ENCODE results near the gene CHPT1. TPM values are rescaled to one million over a fixed set of nuclear protein-coding genes. Genes with fewer than 3 reads are reported as not detected.
"Not testable (repeated sequence)": the region's sequence is repeated elsewhere in the genome, so short reads cannot be mapped to it uniquely, and the experiment has no call there.

Gene CHPT1
- 10 to 100 TPM; 12.6 to 13.1 TPM for total RNA-seq

- DNase-seq (peak; percentile 60), ATAC-seq (peak; percentile 86)
- POLR2A ChIA-PET: no interaction called here
- CTCF ChIA-PET: no interaction called here
- H3K27me3 Mint-ChIP-seq (ENCODE audit: low read depth): peaks cover 3% of the 10 kb centered on the region
- H3K36me3 Mint-ChIP-seq (ENCODE audit: low read depth): no peaks in the 10 kb centered on the region
- peak within 1 kb of the TSS; percentile 84 for H3K27ac Mint-ChIP-seq
- no peaks in the 10 kb centered on the region for H3K9me3 Mint-ChIP-seq (ENCODE audit: insufficient read depth)
- peaks cover 25% of the 10 kb centered on the region for H3K4me1 Mint-ChIP-seq (ENCODE audit: low read depth)
- H3K4me3 Mint-ChIP-seq: peak within 1 kb of the TSS; percentile 86
Observed at GRCh38 chr12:101697197-101697929, at the start of gene CHPT1. Gene CHPT1, plus strand, starts transcription at chr12:101697640. Its CDS starts 222 bp downstream, at chr12:101697862.

- Mint-ChIP-seq H3K27me3 (ENCODE audit: low read depth) (peaks cover 10% of the 10 kb centered on the region), H3K36me3 (ENCODE audit: low read depth) (no peaks in the 10 kb centered on the region), H3K9me3 (ENCODE audit: insufficient read depth) (no peaks in the 10 kb centered on the region), H3K27ac (no peak overlapping the region), H3K4me3 (no peak overlapping the region), H3K4me1 (ENCODE audit: low read depth) (peaks cover under 1% of the 10 kb centered on the region)
- ChIA-PET POLR2A (no interaction called here), CTCF (interaction anchor here (1.0 kb wide), 1 partner anchor 12 kb away, joined by 3 read pairs; no protein-coding TSS in a partner anchor)
- no peak for DNase-seq
- no peak for ATAC-seq
Observed at GRCh38 chr12:101647711-101648110, 49.7 kb upstream of the CHPT1 start.

- Mint-ChIP-seq H3K4me3 (no peak overlapping the region), H3K4me1 (ENCODE audit: low read depth) (no peaks in the 10 kb centered on the region), H3K36me3 (ENCODE audit: low read depth) (no peaks in the 10 kb centered on the region), H3K27ac (no peak overlapping the region), H3K27me3 (ENCODE audit: low read depth) (peaks cover 8% of the 10 kb centered on the region), H3K9me3 (ENCODE audit: insufficient read depth) (no peaks in the 10 kb centered on the region)
- POLR2A ChIA-PET: no interaction called here
- ATAC-seq (no peak), DNase-seq (no peak)
- CTCF ChIA-PET: no interaction called here
Observed at GRCh38 chr12:101648195-101648594, 49.2 kb upstream of the CHPT1 start.

- ATAC-seq (no peak), DNase-seq (no peak)
- Mint-ChIP-seq H3K27me3 (ENCODE audit: low read depth) (peaks cover 15% of the 10 kb centered on the region), H3K4me3 (no peak overlapping the region), H3K4me1 (ENCODE audit: low read depth) (no peaks in the 10 kb centered on the region), H3K36me3 (ENCODE audit: low read depth) (no peaks in the 10 kb centered on the region), H3K27ac (no peak overlapping the region), H3K9me3 (ENCODE audit: insufficient read depth) (no peaks in the 10 kb centered on the region)
- ChIA-PET CTCF (no interaction called here), POLR2A (no interaction called here)
Observed at GRCh38 chr12:101650346-101651117, 46.9 kb upstream of the CHPT1 start.

GRCh38 chr12:101653030-101653429 lies 44.4 kb upstream of the CHPT1 start:
- no peaks in the 10 kb centered on the region for H3K4me1 Mint-ChIP-seq (ENCODE audit: low read depth)
- POLR2A ChIA-PET: no interaction called here
- DNase-seq (no peak), ATAC-seq (no peak)
- no peaks in the 10 kb centered on the region for H3K9me3 Mint-ChIP-seq (ENCODE audit: insufficient read depth)
- H3K4me3 Mint-ChIP-seq: no peak overlapping the region
- H3K27ac Mint-ChIP-seq: no peak overlapping the region
- CTCF ChIA-PET: no interaction called here
- peaks cover 21% of the 10 kb centered on the region for H3K27me3 Mint-ChIP-seq (ENCODE audit: low read depth)
- no peaks in the 10 kb centered on the region for H3K36me3 Mint-ChIP-seq (ENCODE audit: low read depth)

- Mint-ChIP-seq H3K27ac (no peak overlapping the region), H3K4me3 (no peak overlapping the region), H3K4me1 (ENCODE audit: low read depth) (no peaks in the 10 kb centered on the region), H3K9me3 (ENCODE audit: insufficient read depth) (no peaks in the 10 kb centered on the region), H3K27me3 (ENCODE audit: low read depth) (peaks cover 25% of the 10 kb centered on the region), H3K36me3 (ENCODE audit: low read depth) (no peaks in the 10 kb centered on the region)
- ChIA-PET POLR2A (no interaction called here), CTCF (no interaction called here)
- DNase-seq (no peak), ATAC-seq (no peak)
Observed at GRCh38 chr12:101653503-101653902, 43.9 kb upstream of the CHPT1 start.

- H3K4me3 Mint-ChIP-seq: no peak overlapping the region
- no peaks in the 10 kb centered on the region for H3K4me1 Mint-ChIP-seq (ENCODE audit: low read depth)
- ChIA-PET POLR2A (no interaction called here), CTCF (interaction anchor here (1.2 kb wide), 1 partner anchor 15 kb away, joined by 4 read pairs; no protein-coding TSS in a partner anchor)
- no peak for ATAC-seq
- peaks cover 27% of the 10 kb centered on the region for H3K27me3 Mint-ChIP-seq (ENCODE audit: low read depth)
- no peaks in the 10 kb centered on the region for H3K9me3 Mint-ChIP-seq (ENCODE audit: insufficient read depth)
- no peak overlapping the region for H3K27ac Mint-ChIP-seq
- H3K36me3 Mint-ChIP-seq (ENCODE audit: low read depth): no peaks in the 10 kb centered on the region
- DNase-seq: no peak
Observed at GRCh38 chr12:101654442-101654841, 43.0 kb upstream of the CHPT1 start.

- H3K4me3 Mint-ChIP-seq: no peak overlapping the region
- DNase-seq (no peak), ATAC-seq (no peak)
- POLR2A ChIA-PET: no interaction called here
- no peak overlapping the region for H3K27ac Mint-ChIP-seq
- H3K36me3 Mint-ChIP-seq (ENCODE audit: low read depth): no peaks in the 10 kb centered on the region
- peaks cover 27% of the 10 kb centered on the region for H3K27me3 Mint-ChIP-seq (ENCODE audit: low read depth)
- CTCF ChIA-PET: no interaction called here
- H3K9me3 Mint-ChIP-seq (ENCODE audit: insufficient read depth): no peaks in the 10 kb centered on the region
- H3K4me1 Mint-ChIP-seq (ENCODE audit: low read depth): no peaks in the 10 kb centered on the region
Observed at GRCh38 chr12:101655393-101655792, 42.0 kb upstream of the CHPT1 start.

- ATAC-seq, H3K4me3 Mint-ChIP-seq, POLR2A ChIA-PET: not testable (repeated sequence)
Observed at GRCh38 chr12:101660662-101661061, 36.8 kb upstream of the CHPT1 start.

GRCh38 chr12:101663298-101663697 lies 34.1 kb upstream of the CHPT1 start:
- no peak overlapping the region for H3K27ac Mint-ChIP-seq
- H3K36me3 Mint-ChIP-seq (ENCODE audit: low read depth): no peaks in the 10 kb centered on the region
- no peak for ATAC-seq
- H3K27me3 Mint-ChIP-seq (ENCODE audit: low read depth): peaks cover 13% of the 10 kb centered on the region
- H3K9me3 Mint-ChIP-seq (ENCODE audit: insufficient read depth): no peaks in the 10 kb centered on the region
- no peaks in the 10 kb centered on the region for H3K4me1 Mint-ChIP-seq (ENCODE audit: low read depth)
- no peak overlapping the region for H3K4me3 Mint-ChIP-seq
- ChIA-PET POLR2A (no interaction called here), CTCF (interaction anchor here (0.8 kb wide), 1 partner anchor 20 kb away, joined by 4 read pairs; no protein-coding TSS in a partner anchor)
- no peak for DNase-seq

More at GRCh38 chr12:101660662-101661061, 36.8 kb upstream of the CHPT1 start:
- not testable (repeated sequence) for H3K9me3 Mint-ChIP-seq (ENCODE audit: insufficient read depth); H3K36me3 Mint-ChIP-seq (ENCODE audit: low read depth); H3K27ac Mint-ChIP-seq; H3K4me1 Mint-ChIP-seq (ENCODE audit: low read depth); DNase-seq
- peaks cover 19% of the 10 kb centered on the region for H3K27me3 Mint-ChIP-seq (ENCODE audit: low read depth)
- CTCF ChIA-PET: interaction anchor here (1.4 kb wide), 1 partner anchor 217 kb away, joined by 3 read pairs; the partner anchor contains the start of gene DRAM1

- Mint-ChIP-seq H3K27ac (no peak overlapping the region), H3K4me1 (ENCODE audit: low read depth) (peaks cover 1% of the 10 kb centered on the region), H3K36me3 (ENCODE audit: low read depth) (no peaks in the 10 kb centered on the region), H3K4me3 (no peak overlapping the region), H3K27me3 (ENCODE audit: low read depth) (peaks cover 9% of the 10 kb centered on the region), H3K9me3 (ENCODE audit: insufficient read depth) (no peaks in the 10 kb centered on the region)
- DNase-seq (no peak), ATAC-seq (no peak)
- CTCF ChIA-PET: interaction anchor here (1.2 kb wide), 1 partner anchor 107 kb away, joined by 4 read pairs; no protein-coding TSS in a partner anchor
- POLR2A ChIA-PET: no interaction called here
Observed at GRCh38 chr12:101664992-101665391, 32.4 kb upstream of the CHPT1 start.

- Mint-ChIP-seq H3K9me3 (ENCODE audit: insufficient read depth) (no peaks in the 10 kb centered on the region), H3K4me1 (ENCODE audit: low read depth) (peaks cover 12% of the 10 kb centered on the region), H3K27me3 (ENCODE audit: low read depth) (peaks cover 9% of the 10 kb centered on the region), H3K27ac (no peak overlapping the region), H3K36me3 (ENCODE audit: low read depth) (no peaks in the 10 kb centered on the region), H3K4me3 (no peak overlapping the region)
- ATAC-seq (no peak), DNase-seq (no peak)
- CTCF ChIA-PET: interaction anchor here (1.6 to 1.9 kb wide), 2 partner anchors 93 to 108 kb away, joined by 3 to 5 read pairs; no protein-coding TSS in a partner anchor
- POLR2A ChIA-PET: no interaction called here
Observed at GRCh38 chr12:101666052-101666728, 31.2 kb upstream of the CHPT1 start.
